Activated CD4-positive, alpha-beta T cell treated with anti-CD3 and anti-CD28 coated beads for 24 hours (primary cell): ENCODE measurements around the gene FCHO2.

Experiments used
- DNase-seq, 2 donors: peaks; one replicate each; pipeline ENCODE4 v3.0.0-alpha.2; 2020; ENCODE audit warnings: low read depth in 2 of 2

FCHO2 gene

GRCh38 chr5:73028991-73029595 lies 73.3 kb downstream of the FCHO2 start:
- no peak for DNase-seq

DNA sequence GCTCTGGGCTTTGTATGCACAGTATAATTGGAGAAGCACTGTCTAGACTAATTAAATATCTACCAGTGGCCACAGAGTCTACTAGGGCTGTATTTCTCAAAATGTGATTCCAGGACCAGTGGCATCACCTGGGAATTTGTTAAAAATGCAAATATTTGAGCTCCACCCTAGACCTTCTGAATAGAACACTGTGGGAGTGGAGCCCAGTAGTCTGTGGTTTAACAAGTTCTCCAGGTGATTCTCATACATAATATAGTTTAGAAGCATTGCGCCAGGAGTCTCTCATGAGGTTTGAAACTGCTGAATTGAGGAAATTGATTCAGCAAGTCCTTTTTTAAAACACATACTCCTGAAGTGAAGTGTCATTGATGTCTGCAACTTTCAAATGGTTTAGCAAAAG lies 74.7 kb downstream of the FCHO2 start:
- no peak for DNase-seq

- no peak for DNase-seq
These were observed 75.2 kb downstream of the FCHO2 start for GRCh38 chr5:73030995-73031394.

DNA sequence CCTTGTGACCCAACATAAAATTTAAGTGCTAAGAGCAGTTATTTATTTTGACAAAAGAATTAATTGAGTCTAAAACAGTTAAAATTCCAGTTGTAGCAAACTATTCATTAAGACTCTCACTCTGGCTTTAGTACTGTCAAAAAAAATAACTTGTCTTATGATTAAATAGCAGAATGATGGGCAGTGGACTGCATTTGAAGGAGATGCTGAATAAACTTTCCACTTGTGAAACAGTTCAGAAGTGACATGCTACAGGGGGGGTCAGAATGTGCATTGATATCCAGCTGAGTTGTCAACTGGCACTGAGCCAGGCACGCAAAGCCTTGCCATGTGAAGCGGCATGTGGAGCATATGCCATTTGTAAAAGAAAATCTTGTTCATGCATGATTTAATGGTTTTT lies 76.0 kb downstream of the FCHO2 start:
- no peak for DNase-seq

GRCh38 chr5:73032635-73033034 lies 76.8 kb downstream of the FCHO2 start:
- no peak for DNase-seq

DNA sequence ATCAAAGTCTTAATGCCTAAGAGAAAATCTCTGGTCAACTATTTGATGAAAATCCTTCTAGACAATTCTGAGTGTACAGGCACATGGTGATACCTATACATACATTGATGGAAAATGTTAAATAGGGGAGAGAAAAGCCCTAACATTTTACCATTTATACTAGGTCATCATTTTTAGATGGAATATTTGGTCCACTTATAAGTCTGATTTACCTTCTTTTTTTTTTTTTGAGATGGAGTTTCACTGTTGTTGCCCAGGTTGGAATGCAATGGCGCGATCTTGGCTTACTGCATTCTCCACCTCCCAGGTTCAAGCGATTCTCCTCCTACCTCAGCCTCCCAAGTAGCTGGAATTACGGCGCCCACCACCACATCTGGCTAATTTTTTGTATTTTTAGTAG lies 81.7 kb downstream of the FCHO2 start:
- DNase-seq = no peak

DNA sequence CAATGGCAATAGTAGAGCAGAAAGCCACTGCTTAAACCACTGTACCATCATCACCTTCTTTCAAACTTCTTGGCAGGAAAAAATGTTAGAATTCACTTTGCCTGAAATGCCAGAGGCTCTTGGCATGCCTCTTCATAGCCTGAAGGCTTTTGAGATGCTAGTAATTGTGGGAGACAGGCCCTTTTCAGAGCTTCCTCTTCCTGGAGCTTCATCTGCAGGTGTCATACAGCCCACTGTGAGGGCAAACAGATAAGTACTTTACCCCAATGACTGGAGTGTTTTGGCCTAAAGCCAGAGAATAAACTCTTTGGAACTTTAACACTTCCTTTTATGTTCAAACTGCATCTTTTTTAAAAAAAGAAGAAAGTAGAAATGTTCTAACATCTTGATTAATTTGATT lies 83.2 kb downstream of the FCHO2 start:
- no peak for DNase-seq

DNA sequence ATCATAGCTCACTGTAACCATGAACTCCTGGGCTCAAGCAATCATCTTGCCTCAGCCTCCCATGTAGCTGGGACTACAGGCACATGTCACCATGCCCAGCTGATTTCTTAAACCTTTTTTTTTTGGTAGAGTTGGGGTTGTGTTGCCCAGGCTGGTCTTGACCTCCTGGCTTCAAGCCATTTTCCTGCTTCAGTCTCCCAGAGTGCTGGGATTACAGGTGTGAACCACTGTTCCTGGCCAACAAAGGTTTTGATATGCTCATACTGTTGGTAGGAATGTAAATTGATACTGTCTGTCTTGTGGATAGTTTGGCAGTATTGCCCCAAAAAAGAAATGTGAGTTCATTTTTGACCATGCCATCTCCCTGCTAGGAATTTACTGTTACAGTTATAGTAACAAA lies 87.2 kb downstream of the FCHO2 start:
- DNase-seq = no peak

DNA sequence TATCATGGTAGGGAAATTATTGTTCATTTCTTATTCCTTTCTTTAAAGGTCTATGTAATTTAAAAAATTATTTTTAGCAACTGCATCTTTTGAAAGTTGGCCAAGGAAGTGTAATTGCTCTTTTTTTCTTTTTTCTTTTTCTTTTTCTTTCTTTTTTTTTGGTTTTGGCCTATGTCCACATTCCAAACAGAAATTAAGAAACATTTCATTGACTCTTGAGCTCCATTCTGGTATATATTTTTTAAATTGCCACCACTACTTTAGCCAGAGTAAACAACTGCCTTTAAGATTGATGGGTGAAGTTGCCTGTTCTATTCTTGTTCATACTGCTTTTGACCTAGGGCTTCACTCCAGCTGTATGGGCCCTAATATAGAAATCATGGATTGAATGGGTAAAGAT lies 88.7 kb downstream of the FCHO2 start:
- no peak for DNase-seq

DNA sequence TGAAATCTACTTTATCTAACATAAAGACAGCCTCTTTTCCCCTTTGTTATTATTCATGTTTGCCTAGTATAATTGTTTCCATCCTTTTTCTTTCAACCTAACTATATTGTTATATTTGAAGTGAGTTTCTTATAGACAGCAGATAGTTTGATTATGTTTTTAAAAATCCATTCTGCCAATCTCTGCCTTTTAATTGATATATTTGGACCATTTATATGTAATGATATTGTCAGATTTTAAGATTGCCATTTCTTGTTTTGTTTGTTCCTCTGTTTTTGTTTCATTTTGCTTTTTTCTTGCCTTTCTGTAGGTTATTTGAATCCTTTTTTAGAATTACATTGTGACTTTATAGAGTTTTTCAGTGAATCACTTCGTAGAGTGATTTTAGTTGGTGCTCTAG lies 89.8 kb downstream of the FCHO2 start:
- DNase-seq = no peak

DNA sequence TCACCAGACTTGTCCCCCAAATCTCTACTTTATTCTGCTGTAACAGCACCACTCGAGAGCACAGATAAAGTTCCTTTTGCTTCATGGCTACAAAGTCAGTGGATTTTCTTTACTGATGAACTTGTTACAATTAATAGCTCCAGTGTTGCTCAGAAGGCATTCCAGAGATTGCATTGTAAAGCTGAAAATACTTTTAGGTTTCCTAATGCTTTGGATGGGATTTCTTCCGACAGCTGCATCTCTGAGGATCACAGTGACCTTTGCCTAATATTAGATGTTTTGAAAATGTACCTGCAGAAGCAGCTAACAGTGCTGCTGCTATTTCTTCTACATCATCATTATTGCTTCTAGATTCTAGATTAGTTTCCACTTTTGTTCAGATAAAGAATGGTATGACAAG lies 105.8 kb downstream of the FCHO2 start:
- no peak for DNase-seq

DNA sequence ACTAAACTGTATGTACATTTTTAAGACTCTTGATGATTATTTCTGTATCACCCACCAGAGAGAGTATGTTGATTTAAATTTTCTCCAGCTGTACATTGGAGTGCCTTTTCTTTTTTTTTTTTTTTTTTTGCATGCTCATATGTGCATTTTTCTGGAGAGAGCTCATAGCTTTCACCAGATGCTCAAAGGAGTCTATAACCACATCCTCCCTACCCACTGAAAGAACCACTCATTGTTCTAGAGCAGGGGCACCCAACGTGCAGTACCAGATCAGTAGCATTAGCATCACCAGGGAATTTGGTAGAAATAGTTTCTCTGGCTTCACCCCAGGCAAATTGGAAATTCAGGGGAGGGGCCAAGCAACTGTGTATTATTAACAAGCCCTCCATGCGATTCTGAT lies 110.6 kb downstream of the FCHO2 start:
- DNase-seq = no peak

DNA sequence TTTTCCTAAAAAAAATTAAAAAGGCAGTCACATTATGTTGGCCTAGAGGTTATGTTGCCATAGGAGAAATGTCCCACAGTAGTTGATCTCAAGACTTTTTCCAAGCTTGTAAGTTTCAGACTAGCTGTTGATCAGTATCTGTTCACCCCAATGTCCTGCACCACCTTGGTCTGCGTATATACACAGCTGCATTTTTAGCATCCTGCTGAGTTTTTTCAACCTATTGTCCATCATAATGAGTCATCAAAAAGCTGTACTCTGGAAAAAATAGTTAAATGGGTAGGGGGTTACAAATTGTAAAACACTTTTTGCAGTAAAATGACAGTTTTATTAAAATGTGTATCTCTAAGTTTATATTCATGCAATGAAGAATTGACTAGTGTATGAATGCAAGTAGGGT lies 111.4 kb downstream of the FCHO2 start:
- DNase-seq = no peak

DNA sequence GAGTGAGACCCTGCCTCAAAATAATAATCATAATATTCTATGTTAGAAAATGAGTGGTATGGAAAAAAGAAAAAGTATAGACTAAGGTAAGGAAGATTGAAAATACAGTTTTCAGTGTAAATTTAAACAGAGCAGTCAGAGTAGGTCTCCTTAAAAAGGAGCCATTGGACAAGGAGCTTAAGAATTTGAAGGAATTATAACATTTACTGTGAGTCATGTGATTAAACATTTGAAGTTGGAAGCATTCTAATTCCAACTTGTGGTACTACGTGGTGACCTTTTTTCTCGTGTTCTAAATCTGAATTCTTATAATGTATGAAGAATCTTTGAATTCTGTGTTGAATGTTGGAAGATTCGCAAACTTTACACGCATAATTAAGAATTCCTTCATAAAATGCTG lies 125.3 kb downstream of the FCHO2 start:
- DNase-seq = no peak

GRCh38 chr5:73088026-73088425 lies 132.2 kb downstream of the FCHO2 start:
- no peak for DNase-seq

DNA sequence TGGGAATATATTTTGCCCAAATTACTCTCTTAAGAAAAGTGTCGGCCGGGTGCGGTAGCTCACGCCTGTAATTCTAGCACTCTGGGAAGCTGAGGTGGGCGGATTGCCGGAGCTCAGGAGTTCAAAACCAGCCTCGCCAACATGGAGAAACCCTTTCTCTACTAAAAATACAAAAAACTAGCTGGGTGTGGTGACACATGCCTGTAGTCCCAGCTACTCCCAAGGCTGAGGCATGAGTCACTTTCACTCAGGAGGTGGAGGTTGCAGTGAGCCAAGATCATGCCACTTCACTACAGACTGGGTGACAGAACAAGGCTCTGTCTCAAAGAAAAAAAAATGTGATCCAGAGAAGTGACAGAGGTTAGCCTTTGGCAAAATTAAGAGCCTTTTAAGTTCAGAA lies 138.1 kb downstream of the FCHO2 start:
- DNase-seq = no peak

DNA sequence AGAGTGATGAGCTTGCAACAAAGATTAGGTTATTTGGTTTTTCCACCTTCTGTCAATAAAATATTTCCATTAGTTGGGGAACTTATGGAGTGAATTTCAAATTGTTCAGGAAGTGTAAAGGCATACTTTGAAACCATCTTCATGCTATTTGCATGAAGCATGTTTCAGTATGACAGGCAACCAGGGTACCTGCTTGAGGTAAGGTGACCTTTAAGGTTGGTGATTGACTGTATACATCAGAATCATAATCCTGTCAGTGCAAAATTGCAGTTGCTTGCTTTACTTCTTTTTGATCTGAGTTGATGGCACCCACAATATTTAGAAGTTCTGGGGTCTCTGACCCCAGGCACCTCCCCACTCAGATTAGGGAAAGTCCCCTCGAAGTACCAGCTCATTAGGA lies 138.6 kb downstream of the FCHO2 start:
- no peak for DNase-seq

GRCh38 chr5:73095564-73096238 lies 139.9 kb downstream of the FCHO2 start:
- DNase-seq = no peak

DNA sequence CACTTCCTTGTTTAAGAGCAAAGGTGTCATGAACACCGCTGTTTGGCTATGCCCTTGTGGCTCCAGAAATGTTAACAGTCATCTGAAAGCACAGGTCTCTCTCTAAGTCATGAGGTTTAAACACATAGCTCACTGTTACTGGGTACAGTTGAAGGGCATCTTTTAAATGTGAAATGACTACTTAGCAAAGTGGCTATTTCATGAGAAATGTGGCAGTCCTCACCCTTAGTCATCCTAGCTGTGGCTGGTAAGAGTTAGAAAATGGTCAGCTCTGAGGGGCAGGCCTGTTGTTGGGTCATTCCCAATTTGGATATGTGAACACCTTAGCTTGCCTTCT lies 140.4 kb downstream of the FCHO2 start:
- DNase-seq = no peak

- no peak for DNase-seq
These were observed 141.9 kb downstream of the FCHO2 start for GRCh38 chr5:73097740-73098139.

GRCh38 chr5:73100109-73100508 lies 144.3 kb downstream of the FCHO2 start:
- no peak for DNase-seq

GRCh38 chr5:73103870-73104299 lies 148.0 kb downstream of the FCHO2 start:
- DNase-seq = no peak

- no peak for DNase-seq
These were observed 148.5 kb downstream of the FCHO2 start for GRCh38 chr5:73104326-73104725.

DNA sequence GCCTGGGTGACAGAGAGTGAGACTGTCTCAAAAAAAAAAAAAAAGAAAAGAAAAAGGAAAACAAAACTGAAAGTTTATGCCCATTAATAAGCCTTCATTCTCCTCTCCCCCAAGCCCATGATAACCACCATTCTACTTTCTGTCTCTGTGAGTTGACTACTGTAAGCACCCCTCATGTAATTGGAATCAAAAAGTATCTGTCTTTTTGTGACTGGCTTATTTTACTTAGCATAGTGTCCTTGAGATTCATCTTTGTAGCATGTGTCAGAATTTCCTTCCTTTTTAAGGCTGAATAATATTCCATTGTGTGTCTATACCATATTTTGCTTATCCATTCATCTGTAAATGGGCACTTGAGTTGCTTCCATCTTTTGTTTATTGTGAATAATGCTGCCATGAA lies 150.5 kb downstream of the FCHO2 start:
- DNase-seq = no peak
